ENCODE results near the gene CIART. TPM values are rescaled to one million over a fixed set of nuclear protein-coding genes. Genes with fewer than 3 reads are reported as not detected.

The CIART gene
- polyA plus RNA-seq, 1 of the 3 experiments (the other 2 are of a cell fraction) = 3.2 TPM

- CTCF ChIA-PET = interaction anchor here (0.6 to 3.3 kb wide), 5 partner anchors 7 to 100 kb away, joined by 3 to 15 read pairs (median 3); partner anchors contain the start of gene RPRD2
Measured at GRCh38 chr1:150263549-150263948, 18.8 kb upstream of the CIART start.

More at GRCh38 chr1:150263549-150263948, 18.8 kb upstream of the CIART start:
- POLR2A ChIA-PET = no interaction called here
- Histone ChIP-seq H3K36me3 (replicated peaks in 1 of 2; ENCODE audit: control insufficient read depth in 1 of 2, insufficient read depth in 2 of 2, low read length in 1 of 2) (peaks cover 26 to 29% of the 10 kb centered on the region in 2 experiments), H3K9ac (no peak overlapping the region), H3K27ac (ENCODE audit: low read depth in 2 of 2, low read length in 1 of 2) (no peak overlapping the region), H3K9me2 (no peaks in the 10 kb centered on the region), H3K79me2 (ENCODE audit: insufficient read depth) (peaks cover 24% of the 10 kb centered on the region), H3K4me1 (ENCODE audit: control insufficient read depth in 1 of 2, insufficient read depth in 2 of 2, low read depth in 1 of 2, low read length in 1 of 2) (peaks cover 6 to 22% of the 10 kb centered on the region in 2 experiments; a peak in 2 of 4 replicates), H3K4me3 (ENCODE audit: low read depth in 2 of 2, low read length in 1 of 2) (no peak overlapping the region), H4K20me1 (ENCODE audit: insufficient read depth) (no peaks in the 10 kb centered on the region), H2AFZ (ENCODE audit: low read depth) (no peak overlapping the region), H3K27me3 (ENCODE audit: insufficient read depth) (no peaks in the 10 kb centered on the region), H3K4me2 (no peak overlapping the region), H3K9me3 (no peaks in the 10 kb centered on the region), H3F3A (replicated peaks; ENCODE audit: insufficient read depth) (peaks cover 4% of the 10 kb centered on the region)
- no peak for DNase-seq
- TF ChIP-seq USF2 (IDR thresholded peaks at IDR 0.05; ENCODE audit: borderline replicate concordance, low read depth, low read length) (no peak), SIN3A (IDR thresholded peaks at IDR 0.05; ENCODE audit: borderline replicate concordance, low read depth, low read length) (no peak), MXI1 (IDR thresholded peaks at IDR 0.05; ENCODE audit: low read depth, low read length) (no peak), FOSL2 (IDR thresholded peaks at IDR 0.05; ENCODE audit: borderline replicate concordance, low read depth) (no peak), MEF2A (IDR thresholded peaks at IDR 0.05; ENCODE audit: borderline replicate concordance, low read depth) (no peak), TEAD4 (IDR thresholded peaks at IDR 0.05; ENCODE audit: borderline replicate concordance, insufficient read depth) (no peak), TAF1 (IDR thresholded peaks at IDR 0.05; ENCODE audit: borderline replicate concordance, low read depth, low read length) (no peak), RFX5 (IDR thresholded peaks at IDR 0.05; ENCODE audit: low read length) (no peak), ZBTB33 (IDR thresholded peaks at IDR 0.05; ENCODE audit: borderline replicate concordance, low read depth) (no peak), CTCF (IDR thresholded peaks at IDR 0.05) (no peak), RAD21 (IDR thresholded peaks at IDR 0.05; ENCODE audit: low read length) (no peak), EZH2phosphoT487 (IDR thresholded peaks at IDR 0.05; ENCODE audit: borderline replicate concordance, low read depth) (no peak), GATA2 (CRISPR knock-in tag; IDR thresholded peaks at IDR 0.05) (no peak)
- 64% methylated on average over 6 of the region's 6 CpGs for WGBS (ENCODE audit: low lambda C conversion rate)
